DND-41 (cell line): ENCODE measurements around the gene NUBP2.

ENCODE experiments used
- ATAC-seq: fragments of 200-7000 bp; cut with Tn5 transposase; 3 replicates; pipeline ENCODE4 v1.9.1; 2021; ENCODE audit warnings: low read depth; ENCODE audit not compliant: insufficient read depth
- DNase-seq: peaks from one replicate; pipeline ENCODE4 v3.0.0-alpha.2; 2020
- H2AFZ ChIP-seq: 2 replicates; pipeline ENCODE4 v1.6.0; 2012; ENCODE audit warnings: low read depth, low read length
- H3K27ac ChIP-seq: 2 replicates; pipeline ENCODE4 v1.5.1; 2012; ENCODE audit warnings: low read length, inconsistent platforms
- H3K27me3 ChIP-seq: fragments of 200-600 bp; sonication (generic); 2 replicates; pipeline ENCODE4 v1.6.0; 2012; ENCODE audit warnings: low read length, mild to moderate bottlenecking, inconsistent platforms; ENCODE audit not compliant: insufficient read depth, poor library complexity
- H3K36me3 ChIP-seq: 2 replicates; pipeline ENCODE4 v1.5.1; 2012; ENCODE audit warnings: low read length, inconsistent platforms; ENCODE audit not compliant: insufficient read depth
- H3K4me1 ChIP-seq: 2 replicates; pipeline ENCODE4 v1.5.1; 2012; ENCODE audit warnings: mild to moderate bottlenecking, low read length; ENCODE audit not compliant: insufficient read depth
- H3K4me2 ChIP-seq: 2 replicates; pipeline ENCODE4 v1.6.0; 2012; ENCODE audit warnings: mild to moderate bottlenecking, moderate library complexity, low read length, inconsistent platforms; ENCODE audit not compliant: insufficient read depth
- H3K4me3 ChIP-seq, 2 experiments: fragments of 200-600 bp in 1 of 2; shearing (Covaris generic) in 1 of 2; 2 replicates each; pipeline ENCODE4 v1.5.1; 2012 to 2016; ENCODE audit warnings: inconsistent platforms in 2 of 2, low read length in 2 of 2, mild to moderate bottlenecking in 2 of 2, low read depth in 1 of 2, moderate library complexity in 1 of 2
- H3K79me2 ChIP-seq: 2 replicates; pipeline ENCODE4 v1.6.0; 2012; ENCODE audit warnings: low read length, inconsistent platforms; ENCODE audit not compliant: insufficient read depth
- H3K9ac ChIP-seq: 2 replicates; pipeline ENCODE4 v1.6.0; 2012; ENCODE audit warnings: low read depth, mild to moderate bottlenecking, inconsistent platforms, low read length, moderate library complexity
- H3K9me3 ChIP-seq: 2 replicates; pipeline ENCODE4 v1.5.1; 2012; ENCODE audit warnings: low read length, moderate library complexity, mild to moderate bottlenecking, inconsistent platforms; ENCODE audit not compliant: insufficient read depth, severe bottlenecking
- H4K20me1 ChIP-seq: 2 replicates; pipeline ENCODE4 v1.6.0; 2012; ENCODE audit warnings: low read length; ENCODE audit not compliant: insufficient read depth
- EZH2 ChIP-seq: IDR thresholded peaks from 3 replicates; pipeline ENCODE4 v1.6.1; 2012; ENCODE audit warnings: borderline replicate concordance, low read depth, mild to moderate bottlenecking, moderate library complexity, low read length, inconsistent platforms; ENCODE audit not compliant: severe bottlenecking
- TF ChIP-seq, protein P1 (sequence below): IDR thresholded peaks from 2 replicates; pipeline ENCODE4 v1.5.1; 2012; ENCODE audit warnings: borderline replicate concordance, low read length, moderate library complexity, mild to moderate bottlenecking; ENCODE audit not compliant: poor library complexity, severe bottlenecking; ENCODE audit errors: extremely low read depth

The NUBP2 gene

DNA sequence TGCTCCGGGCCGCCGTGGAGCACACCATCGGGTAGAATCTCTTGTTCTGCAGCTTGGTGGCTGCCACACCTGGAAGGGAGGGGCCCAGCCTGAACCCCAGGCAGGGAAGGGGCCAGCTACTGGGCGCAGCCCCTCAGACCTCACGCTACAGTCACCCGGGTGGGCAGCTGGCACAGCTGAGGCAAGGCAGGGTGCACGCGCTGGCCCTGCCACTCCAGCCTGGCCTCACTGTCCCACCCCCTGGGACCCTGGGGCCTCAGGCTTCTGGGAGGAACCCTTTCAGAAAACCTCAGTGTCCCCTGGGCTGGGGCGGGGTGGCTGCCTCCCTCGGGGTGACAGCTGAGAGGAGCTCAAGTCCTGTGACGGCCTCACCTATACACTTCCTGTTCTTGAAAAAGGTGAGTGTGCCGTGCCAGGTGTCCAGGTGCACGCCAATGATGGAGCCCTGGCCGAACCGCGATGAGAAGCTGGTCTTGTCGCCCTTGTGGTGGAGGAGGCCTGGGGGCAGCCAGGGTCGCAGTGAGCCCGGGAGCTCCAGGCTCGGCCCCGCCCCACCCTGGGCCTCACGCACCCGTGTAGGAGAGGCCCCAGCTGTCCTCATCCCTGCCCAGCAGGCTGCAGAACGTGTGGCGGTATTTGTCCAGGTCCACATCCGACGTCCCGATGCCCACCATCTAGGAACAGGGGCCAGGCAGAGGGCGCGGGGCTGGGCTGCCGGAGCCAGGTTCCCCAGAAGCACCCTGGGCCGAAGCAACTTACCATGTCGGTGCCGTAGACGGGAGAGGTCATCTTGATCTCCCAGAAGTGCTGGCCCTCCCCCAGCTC lies 5.2 kb upstream of the NUBP2 start:
- no peak overlapping the region for H3K9ac ChIP-seq
- H2AFZ ChIP-seq, result no peak overlapping the region
- ATAC-seq, result no peak
- H4K20me1 ChIP-seq, result peaks cover 70% of the 10 kb centered on the region
- H3K9me3 ChIP-seq, result no peaks in the 10 kb centered on the region
- H3K4me2 ChIP-seq, result no peak overlapping the region
- H3K4me3 ChIP-seq, result no peak overlapping the region
- H3K27ac ChIP-seq, result no peak overlapping the region
- H3K27me3 ChIP-seq, result no peaks in the 10 kb centered on the region
- no peak for DNase-seq
- H3K79me2 ChIP-seq, result peaks cover 69% of the 10 kb centered on the region
- H3K36me3 ChIP-seq, result peaks cover 65% of the 10 kb centered on the region
- TF ChIP-seq EZH2, result no peak
- TF ChIP-seq, protein P1, sequence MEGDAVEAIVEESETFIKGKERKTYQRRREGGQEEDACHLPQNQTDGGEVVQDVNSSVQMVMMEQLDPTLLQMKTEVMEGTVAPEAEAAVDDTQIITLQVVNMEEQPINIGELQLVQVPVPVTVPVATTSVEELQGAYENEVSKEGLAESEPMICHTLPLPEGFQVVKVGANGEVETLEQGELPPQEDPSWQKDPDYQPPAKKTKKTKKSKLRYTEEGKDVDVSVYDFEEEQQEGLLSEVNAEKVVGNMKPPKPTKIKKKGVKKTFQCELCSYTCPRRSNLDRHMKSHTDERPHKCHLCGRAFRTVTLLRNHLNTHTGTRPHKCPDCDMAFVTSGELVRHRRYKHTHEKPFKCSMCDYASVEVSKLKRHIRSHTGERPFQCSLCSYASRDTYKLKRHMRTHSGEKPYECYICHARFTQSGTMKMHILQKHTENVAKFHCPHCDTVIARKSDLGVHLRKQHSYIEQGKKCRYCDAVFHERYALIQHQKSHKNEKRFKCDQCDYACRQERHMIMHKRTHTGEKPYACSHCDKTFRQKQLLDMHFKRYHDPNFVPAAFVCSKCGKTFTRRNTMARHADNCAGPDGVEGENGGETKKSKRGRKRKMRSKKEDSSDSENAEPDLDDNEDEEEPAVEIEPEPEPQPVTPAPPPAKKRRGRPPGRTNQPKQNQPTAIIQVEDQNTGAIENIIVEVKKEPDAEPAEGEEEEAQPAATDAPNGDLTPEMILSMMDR, result no peak
- H3K4me1 ChIP-seq, result peaks cover 44% of the 10 kb centered on the region

DNA sequence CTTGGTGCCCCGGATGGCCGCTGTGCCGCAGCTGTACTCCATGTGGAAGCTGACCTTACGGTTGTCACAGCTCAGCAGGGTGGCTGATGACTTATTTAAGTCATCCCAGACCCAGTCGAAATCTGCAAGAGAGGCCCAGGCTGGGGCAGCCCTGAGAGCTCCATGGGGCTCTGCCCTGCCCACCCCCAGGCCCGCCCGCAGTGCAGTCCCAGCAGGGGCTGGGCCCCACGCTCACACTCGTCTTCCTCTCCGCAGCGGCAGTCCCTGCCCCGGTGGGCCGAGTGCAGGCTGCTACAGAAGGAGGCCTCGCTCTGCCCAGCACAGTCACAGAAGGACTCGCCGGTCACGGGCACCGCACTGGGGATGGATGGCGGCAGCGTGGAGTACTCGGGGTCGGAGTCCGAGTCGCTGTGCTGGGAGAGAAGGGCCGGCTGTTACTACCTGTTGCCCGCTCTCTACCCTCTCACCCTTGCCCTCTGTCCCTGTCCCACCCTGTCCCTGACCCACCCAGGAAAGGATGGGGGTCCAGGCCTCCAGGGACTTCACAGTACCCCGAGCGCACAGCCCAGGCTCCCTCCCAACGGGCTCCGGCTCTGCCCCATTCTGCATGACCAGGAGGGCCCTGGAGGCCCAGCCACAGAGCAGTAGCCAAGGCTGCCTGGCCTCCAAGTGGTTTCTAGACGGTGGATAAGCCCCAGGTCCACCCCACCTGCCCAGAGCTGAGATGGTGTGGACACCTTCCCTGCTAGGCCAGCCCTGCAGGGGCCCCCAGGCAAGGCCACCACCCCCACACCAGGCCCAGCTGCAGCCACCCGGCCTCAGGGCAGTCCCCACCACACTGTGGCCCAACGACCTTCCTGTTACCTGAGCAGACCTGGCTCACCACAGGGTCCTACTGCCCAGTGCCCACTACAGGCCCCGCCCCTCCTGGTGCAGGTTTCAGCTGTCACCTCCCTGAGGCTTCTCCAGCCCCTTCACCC lies 4.3 kb upstream of the NUBP2 start:
- DNase-seq, result no peak
- Histone ChIP-seq H3K79me2 (peaks cover 67% of the 10 kb centered on the region), H4K20me1 (peaks cover 75% of the 10 kb centered on the region), H3K4me3 (no peak overlapping the region), H3K36me3 (peaks cover 70% of the 10 kb centered on the region), H3K4me1 (peaks cover 44% of the 10 kb centered on the region), H3K27me3 (no peaks in the 10 kb centered on the region), H3K9ac (no peak overlapping the region), H2AFZ (no peak overlapping the region), H3K9me3 (no peaks in the 10 kb centered on the region), H3K27ac (no peak overlapping the region), H3K4me2 (no peak overlapping the region)
- TF ChIP-seq, protein P1, result no peak
- no peak for TF ChIP-seq EZH2
- ATAC-seq, result no peak

DNA sequence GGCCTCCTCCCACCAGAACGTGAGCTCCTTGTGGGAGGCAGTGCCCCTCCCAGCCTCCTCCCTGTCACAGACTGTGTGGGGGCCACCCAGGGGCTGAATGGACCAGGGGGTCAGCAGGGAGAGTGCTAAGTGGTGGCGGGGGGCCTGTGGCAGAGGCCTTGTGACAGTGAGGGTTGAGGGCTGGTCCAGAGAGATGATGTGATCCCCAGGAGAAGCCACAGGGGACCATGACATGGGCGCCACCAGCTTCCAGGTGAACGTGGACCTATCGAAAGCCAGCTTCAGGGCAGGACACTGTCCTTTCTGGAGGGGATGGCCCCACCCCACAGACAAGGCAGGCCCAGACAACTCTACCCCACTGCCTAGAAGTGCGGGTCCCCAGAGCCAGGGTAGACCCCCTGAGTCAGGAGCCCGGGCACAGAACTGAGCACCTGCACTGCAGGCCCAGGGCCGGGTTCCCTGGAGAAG lies 3.5 kb upstream of the NUBP2 start:
- no peak for ATAC-seq
- DNase-seq, result no peak
- H3K4me1 ChIP-seq, result peaks cover 45% of the 10 kb centered on the region
- H3K4me3 ChIP-seq, result no peak overlapping the region
- peak overlapping the region; percentile 17; the same call in 1 of the 2 replicates for H3K9ac ChIP-seq
- H3K4me2 ChIP-seq, result no peak overlapping the region
- peaks cover 66% of the 10 kb centered on the region for H3K79me2 ChIP-seq
- H3K36me3 ChIP-seq, result peaks cover 70% of the 10 kb centered on the region
- H2AFZ ChIP-seq, result no peak overlapping the region
- TF ChIP-seq, protein P1, result no peak
- no peak for TF ChIP-seq EZH2
- H4K20me1 ChIP-seq, result peaks cover 75% of the 10 kb centered on the region
- H3K27me3 ChIP-seq, result no peaks in the 10 kb centered on the region
- H3K27ac ChIP-seq, result no peak overlapping the region
- H3K9me3 ChIP-seq, result no peaks in the 10 kb centered on the region
